OCI-LY1 (cell line): ENCODE data around the gene TPSAB1.

Source experiments
- H2AFZ ChIP-seq: fragments of 200-600 bp; sonication (generic), shearing (Covaris generic); 2 replicates; pipeline ENCODE4 v1.6.0; 2014; ENCODE audit warnings: antibody characterized with exemption, mild to moderate bottlenecking, low read length
- H3F3A ChIP-seq: fragments of 200-600 bp; sonication (generic), shearing (Covaris generic); 2 replicates; pipeline ENCODE4 v1.6.0; 2014; ENCODE audit warnings: mild to moderate bottlenecking, antibody characterized with exemption, low read length, moderate library complexity; ENCODE audit not compliant: insufficient read depth
- H3K27ac ChIP-seq: fragments of 200-600 bp; sonication (generic); 2 replicates; pipeline ENCODE4 v1.5.1; 2014; ENCODE audit warnings: low read length, mixed run types, mild to moderate bottlenecking, low read depth; ENCODE audit not compliant: poor library complexity, severe bottlenecking
- H3K27me3 ChIP-seq: fragments of 200-600 bp; sonication (generic); 2 replicates; pipeline ENCODE4 v1.6.0; 2014; ENCODE audit warnings: antibody characterized with exemption, mild to moderate bottlenecking, low read length, moderate library complexity; ENCODE audit not compliant: insufficient read depth
- H3K36me3 ChIP-seq: fragments of 200-600 bp; sonication (generic); 2 replicates; pipeline ENCODE4 v1.6.1; 2014; ENCODE audit warnings: mild to moderate bottlenecking, antibody characterized with exemption, low read length, moderate library complexity, mixed read lengths; ENCODE audit not compliant: insufficient read depth
- H3K4me1 ChIP-seq: fragments of 200-600 bp; sonication (generic); 2 replicates; pipeline ENCODE4 v1.5.1; 2014; ENCODE audit warnings: mild to moderate bottlenecking, low read length, moderate library complexity; ENCODE audit not compliant: insufficient read depth, severe bottlenecking
- H3K4me2 ChIP-seq: fragments of 200-600 bp; sonication (generic), shearing (Covaris generic); 2 replicates; pipeline ENCODE4 v1.6.1; 2014; ENCODE audit warnings: low read length
- H3K4me3 ChIP-seq: fragments of 200-600 bp; sonication (generic); 2 replicates; pipeline ENCODE4 v1.5.1; 2014; ENCODE audit warnings: low read length, low read depth, mild to moderate bottlenecking, mixed read lengths; ENCODE audit not compliant: poor library complexity, severe bottlenecking
- H3K79me2 ChIP-seq: fragments of 200-600 bp; shearing (Covaris generic); 2 replicates; pipeline ENCODE4 v1.6.1; 2016; ENCODE audit warnings: mixed run types, low read length, mixed read lengths; ENCODE audit not compliant: insufficient read depth
- H3K9ac ChIP-seq: fragments of 200-600 bp; sonication (generic), shearing (Covaris generic); 2 replicates; pipeline ENCODE4 v1.6.1; 2014; ENCODE audit warnings: mild to moderate bottlenecking, low read length, mixed read lengths
- H3K9me2 ChIP-seq: fragments of 200-600 bp; sonication (generic), shearing (Covaris generic); 2 replicates; pipeline ENCODE4 v1.6.1; 2014; ENCODE audit warnings: low read depth, mild to moderate bottlenecking, low read length, mixed read lengths
- H3K9me3 ChIP-seq: fragments of 200-600 bp; shearing (Covaris generic); 2 replicates; pipeline ENCODE4 v1.6.1; 2014; ENCODE audit warnings: low read length, mixed read lengths
- H4K20me1 ChIP-seq: fragments of 200-600 bp; sonication (generic), shearing (Covaris generic); 2 replicates; pipeline ENCODE4 v1.6.0; 2016; ENCODE audit warnings: mild to moderate bottlenecking, low read length; ENCODE audit not compliant: insufficient read depth
- CTCF ChIP-seq: fragments of 200-600 bp; sonication (generic), shearing (Covaris generic); IDR thresholded peaks from 2 replicates; pipeline ENCODE4 v1.5.1; 2017; ENCODE audit warnings: mild to moderate bottlenecking, antibody characterized with exemption, low read length, moderate library complexity, mixed read lengths
- EZH2 ChIP-seq: fragments of 200-600 bp; sonication (generic), shearing (Covaris generic); IDR thresholded peaks from 2 replicates; pipeline ENCODE4 v1.8.0; 2017; ENCODE audit warnings: borderline replicate concordance, mixed run types, mild to moderate bottlenecking, antibody characterized with exemption, low read length, moderate library complexity, mixed read lengths

Gene TPSAB1

GRCh38 chr16:1202274-1202673 is 38.2 kb upstream of the TPSAB1 start:
- no peaks in the 10 kb centered on the region for H3K9me2 ChIP-seq
- H3F3A ChIP-seq: no peaks in the 10 kb centered on the region
- no peak overlapping the region for H3K9ac ChIP-seq
- H3K79me2 ChIP-seq: no peaks in the 10 kb centered on the region
- H3K27ac ChIP-seq: no peak overlapping the region
- H3K4me3 ChIP-seq: no peak overlapping the region
- H3K9me3 ChIP-seq: no peaks in the 10 kb centered on the region
- H3K4me1 ChIP-seq: no peaks in the 10 kb centered on the region
- H2AFZ ChIP-seq: no peak overlapping the region
- H4K20me1 ChIP-seq: no peaks in the 10 kb centered on the region
- H3K36me3 ChIP-seq: no peaks in the 10 kb centered on the region
- H3K27me3 ChIP-seq: peaks cover 4% of the 10 kb centered on the region; the same call in 1 of the 2 replicates
- TF ChIP-seq EZH2: no peak
- no peak for TF ChIP-seq CTCF
- no peak overlapping the region for H3K4me2 ChIP-seq

GRCh38 chr16:1204933-1205332 is 35.6 kb upstream of the TPSAB1 start:
- Histone ChIP-seq H3K4me1 (no peaks in the 10 kb centered on the region), H3K9ac (no peak overlapping the region), H3K4me3 (no peak overlapping the region), H3K9me3 (no peaks in the 10 kb centered on the region), H2AFZ (no peak overlapping the region), H3K36me3 (no peaks in the 10 kb centered on the region), H3K79me2 (no peaks in the 10 kb centered on the region), H3K27me3 (peaks cover 4% of the 10 kb centered on the region; the same call in 1 of the 2 replicates), H4K20me1 (no peaks in the 10 kb centered on the region), H3K4me2 (no peak overlapping the region), H3K27ac (no peak overlapping the region), H3K9me2 (no peaks in the 10 kb centered on the region), H3F3A (no peaks in the 10 kb centered on the region)
- TF ChIP-seq CTCF: no peak
- TF ChIP-seq EZH2: no peak

GRCh38 chr16:1206326-1206725 is 34.2 kb upstream of the TPSAB1 start:
- Histone ChIP-seq H3K9me3 (no peaks in the 10 kb centered on the region), H3K36me3 (no peaks in the 10 kb centered on the region), H3K79me2 (no peaks in the 10 kb centered on the region), H3K4me2 (no peak overlapping the region), H3K9me2 (no peaks in the 10 kb centered on the region), H3K4me3 (no peak overlapping the region), H3K27me3 (peaks cover 4% of the 10 kb centered on the region; the same call in 1 of the 2 replicates), H3F3A (no peaks in the 10 kb centered on the region), H2AFZ (no peak overlapping the region), H3K9ac (no peak overlapping the region), H4K20me1 (no peaks in the 10 kb centered on the region), H3K27ac (no peak overlapping the region), H3K4me1 (no peaks in the 10 kb centered on the region)
- TF ChIP-seq CTCF (no peak), EZH2 (no peak)
